ENCODE results near the gene TTC5.
"Not testable (repeated sequence)": the region's sequence is repeated elsewhere in the genome, so short reads cannot be mapped to it uniquely, and the experiment has no call there.

TTC5 gene

DNA sequence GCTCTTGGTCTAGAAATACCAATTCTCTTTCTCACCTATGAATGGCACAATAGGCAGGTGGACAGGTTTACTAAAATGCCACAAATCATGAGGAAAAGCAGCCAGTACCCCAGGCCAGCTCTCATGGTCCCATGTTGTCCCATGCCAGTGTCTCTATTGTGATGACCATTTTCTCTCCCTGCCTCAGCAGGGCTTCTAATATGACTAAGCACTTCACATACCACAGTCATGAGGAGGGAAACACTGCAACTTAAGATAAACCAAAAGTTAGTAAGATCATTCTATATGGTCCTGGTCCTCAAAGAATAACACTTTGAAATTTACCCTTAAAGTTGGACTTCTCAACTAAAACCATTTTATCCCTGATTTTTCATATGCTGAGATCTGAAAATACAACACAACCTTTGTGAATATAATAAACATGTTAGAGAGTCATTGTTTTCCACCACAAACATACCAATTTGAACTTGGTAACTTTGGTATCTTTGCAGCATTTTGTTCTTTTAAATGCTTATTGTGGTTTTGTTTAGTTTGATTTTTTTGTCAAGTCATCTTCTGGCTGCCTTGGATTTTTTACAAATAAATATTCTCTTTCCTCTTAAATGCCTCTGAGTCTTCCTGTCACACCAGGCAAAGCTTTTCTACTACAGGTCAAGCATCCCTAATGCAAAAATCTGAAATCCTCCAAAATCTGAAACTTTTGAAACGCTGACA is 3.6 kb downstream of the TTC5 start:
- DNase-seq = no peak

DNA sequence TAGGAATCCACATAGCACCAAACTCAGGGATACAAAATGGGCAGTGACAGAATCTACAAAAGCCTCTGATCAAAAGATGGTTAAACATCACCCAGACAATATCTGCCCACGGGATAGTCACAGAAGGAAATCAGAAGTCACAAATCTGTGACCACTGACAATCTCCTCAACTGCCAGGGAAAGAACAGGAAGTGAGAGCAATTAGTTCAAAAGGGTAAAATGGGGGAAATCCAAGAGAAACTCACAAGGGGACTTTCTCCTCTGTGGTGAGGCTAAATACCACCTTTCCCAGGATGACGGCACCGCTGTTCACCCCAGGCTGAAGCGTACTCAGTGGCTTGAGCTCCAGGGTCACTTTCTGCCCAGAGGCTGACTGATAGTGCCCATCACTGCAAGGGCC is 10.7 kb downstream of the TTC5 start:
- DNase-seq = no peak

- DNase-seq = no peak
Measured at GRCh38 chr14:20294636-20295035, 11.1 kb downstream of the TTC5 start.

DNA sequence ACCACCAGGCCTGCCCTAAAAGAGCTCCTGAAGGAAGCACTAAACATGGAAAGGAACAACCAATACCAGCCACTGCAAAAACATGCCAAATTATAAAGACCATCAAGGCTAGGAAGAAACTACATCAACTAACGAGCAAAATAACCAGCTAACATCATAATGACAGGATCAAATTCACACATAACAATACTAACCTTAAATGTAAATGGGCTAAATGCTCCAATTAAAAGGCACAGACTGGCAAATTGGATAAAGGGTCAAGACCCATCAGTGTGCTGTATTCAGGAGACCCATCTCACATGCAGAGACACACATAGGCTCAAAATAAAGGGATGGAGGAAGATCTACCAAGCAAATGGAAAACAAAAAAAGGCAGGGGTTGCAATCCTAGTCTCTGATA is 23.8 kb downstream of the TTC5 start:
- DNase-seq = not testable (repeated sequence)

GRCh38 chr14:20280265-20280664 is 25.5 kb downstream of the TTC5 start:
- not testable (repeated sequence) for DNase-seq

GRCh38 chr14:20278414-20278813 is 27.3 kb downstream of the TTC5 start:
- no peak for DNase-seq

GRCh38 chr14:20277409-20277808 is 28.3 kb downstream of the TTC5 start:
- DNase-seq = no peak

- no peak for DNase-seq
Measured at GRCh38 chr14:20274062-20274461, 31.7 kb downstream of the TTC5 start.

GRCh38 chr14:20264361-20264760 is 41.4 kb downstream of the TTC5 start:
- not testable (repeated sequence) for DNase-seq

DNA sequence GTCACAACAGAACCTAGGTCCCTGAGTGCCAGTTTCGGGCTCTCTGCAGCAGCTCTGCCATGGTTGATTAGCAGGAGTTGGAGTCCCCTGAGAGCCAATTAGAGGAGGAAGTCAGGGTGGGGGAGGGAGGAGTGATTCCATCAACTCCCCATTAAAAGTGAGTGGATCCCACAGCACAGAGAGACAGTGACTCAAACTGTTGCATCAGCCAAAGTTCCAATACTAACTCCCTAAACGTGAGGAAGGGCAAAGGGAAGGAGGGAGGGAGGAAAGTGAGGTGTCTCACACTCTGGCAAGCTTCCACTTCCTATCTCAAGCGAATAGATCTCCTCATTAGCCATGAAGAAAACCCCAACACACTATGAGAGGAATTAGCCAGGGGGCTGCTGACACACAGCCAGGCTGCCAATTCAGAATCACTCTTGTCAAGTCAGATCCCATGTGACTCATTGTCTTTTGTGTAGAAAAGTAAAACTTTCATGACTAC is 43.1 kb downstream of the TTC5 start:
- no peak for DNase-seq

- DNase-seq = no peak
Measured at GRCh38 chr14:20247646-20248246, 58.0 kb downstream of the TTC5 start.

Data from GOT3 (cell line).